Right lobe of liver (tissue), 6 donors: ENCODE data around the gene C5orf15. TPM values are rescaled to one million over a fixed set of nuclear protein-coding genes. Genes with fewer than 3 reads are reported as not detected.
A peak's percentile ranks its signal among the peaks of the same experiment; 100 is the strongest.

Experiments
- ATAC-seq, 4 donors: fragments of 200-7000 bp; cut with Tn5 transposase; one replicate each; pipeline ENCODE4 v1.9.1; 2020; ENCODE audit warnings: mild to moderate bottlenecking in 4 of 4, moderate library complexity in 4 of 4
- DNase-seq, 3 donors: peaks; one replicate each; pipeline ENCODE4 v3.0.0-alpha.2; 2020
- H3K27ac ChIP-seq, 3 donors: fragments of 200-600 bp; one replicate each; pipeline ENCODE4 v1.8.0; 2022
- H3K27me3 ChIP-seq, 2 donors: fragments of 200-600 bp; one replicate each; pipeline ENCODE4 v1.8.0; 2022
- H3K36me3 ChIP-seq, 4 donors: fragments of 200-600 bp; sonication (generic) in 1 of 4; one replicate each; pipeline versions ENCODE4 v1.5.1 to v1.8.0; 2017 to 2022; ENCODE audit warnings: control low read depth in 1 of 4
- H3K4me1 ChIP-seq, 4 donors: fragments of 200-600 bp; sonication (generic) in 1 of 4; one replicate each; pipeline versions ENCODE4 v1.5.1 to v1.8.0; 2017 to 2022; ENCODE audit warnings: control low read depth in 1 of 4
- H3K4me3 ChIP-seq, 3 donors: fragments of 200-600 bp; one replicate each; pipeline ENCODE4 v1.8.0; 2022
- H3K9me3 ChIP-seq, 4 donors: fragments of 200-600 bp; sonication (generic) in 1 of 4; one replicate each; pipeline versions ENCODE4 v1.5.1 to v1.8.0; 2017 to 2022; ENCODE audit warnings: control low read depth in 1 of 4
- POLR2A ChIP-seq: fragments of 450-650 bp; IDR thresholded peaks from one replicate; pipeline ENCODE4 v1.6.1; 2017; ENCODE audit warnings: antibody characterized with exemption, mild to moderate bottlenecking
- WGBS: methylation state at CpG from one replicate; pipeline ENCODE4 v1.1.6; 2018; ENCODE audit warnings: low coverage, low lambda C conversion rate; ENCODE audit not compliant: insufficient coverage; ENCODE audit errors: missing lambda C conversion rate; 5-methylcytosine and 5-hydroxymethylcytosine counted together
- intact Hi-C, 2 donors: fragments of 100-400 bp; cut with DNase I; formaldehyde crosslinking; loops; one replicate each; pipeline versions ENCODE4 v1.11.2 to v1.14.1; 2022
- total RNA-seq, 6 experiments: library from RNA; depleted of rRNA in 2 of 6; stranded (reverse); fragments of >200 nt in 2 of 6; fragmentation: NEBNext Ultra II Directional in 3 of 6; extraction: Animal tissue kit (Norgen Biotek cat#: 25700) in 3 of 6; gene quantifications; one replicate each; pipeline versions ENCODE4 v1.1.0 to v1.2.4, GENCODE V29; 2016 to 2023
- TF ChIP-seq, protein P1 (sequence below), 4 donors: fragments of 200-600 bp in 3 of 4; fragments of 450-650 bp in 1 of 4; IDR thresholded peaks; one replicate each; pipeline versions ENCODE4 v1.5.1 to v1.8.0; 2016 to 2022; ENCODE audit warnings: antibody characterized with exemption in 4 of 4, mild to moderate bottlenecking in 2 of 4
- donor health status: DM: no; HTN: yes; CAD: no.
- donor health status: DM: no; HTN: no; CAD: no.
- donor health status: DM: no; HTN: no; CAD: no.
- donor health status: DM: no; HTN: yes; CAD: no.
- donor health status: DM: no; HTN: yes; CAD: no.

C5orf15 gene
- total RNA-seq, 6 experiments from 2014 or later: 15.0 to 37.5 (median 24.4) TPM

DNA sequence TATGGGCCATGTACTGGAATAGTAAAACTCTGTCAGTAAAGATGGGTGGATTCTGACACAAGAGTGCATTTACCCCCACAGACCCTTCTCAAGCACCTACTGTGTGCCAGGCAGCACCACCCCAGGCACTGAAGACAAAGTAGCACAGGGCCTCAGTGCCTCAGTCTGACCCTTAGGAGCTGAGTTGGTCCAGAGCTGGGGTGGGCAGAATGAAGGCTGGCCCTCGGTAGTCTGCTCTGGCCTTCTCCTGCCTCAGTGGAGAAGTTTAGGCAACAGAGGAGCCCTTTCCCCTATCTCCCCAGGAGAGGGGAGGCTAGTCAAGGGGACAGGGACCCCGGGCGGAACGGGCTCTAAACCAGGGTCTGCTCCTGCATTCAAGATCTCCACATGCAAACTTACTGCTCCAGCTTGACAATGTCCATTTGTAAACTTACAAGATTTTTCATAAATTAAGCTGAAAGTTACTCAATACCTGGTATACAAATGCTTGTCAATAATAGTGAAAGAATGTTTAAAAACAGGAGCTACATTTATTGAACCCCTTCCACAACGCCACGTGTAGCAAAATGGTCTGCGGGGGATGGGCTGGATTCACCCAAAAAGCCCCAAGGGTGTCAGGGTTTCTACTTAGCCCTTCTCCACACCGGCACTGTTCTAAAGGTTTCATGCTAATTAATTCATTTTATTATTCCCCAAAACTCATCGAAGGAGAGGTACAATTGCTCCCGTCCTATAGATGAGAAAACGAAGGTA is 34.8 kb upstream of the C5orf15 start:
- intact Hi-C loops: no loop called here
- DNase-seq: no peak
- Histone ChIP-seq H3K4me3 (peak overlapping the region; percentile 83 to 95 (median 89)), H3K27me3 (no peaks in the 10 kb centered on the region), H3K9me3 (no peaks in the 10 kb centered on the region), H3K4me1 (peaks cover 0 to 44% (median 19%) of the 10 kb centered on the region in 4 donors), H3K36me3 (no peaks in the 10 kb centered on the region), H3K27ac (peak overlapping the region; percentile 97 to 98 (median 97))
- 3% methylated on average over 8 of the region's 11 CpGs for WGBS
- TF ChIP-seq, protein P1, sequence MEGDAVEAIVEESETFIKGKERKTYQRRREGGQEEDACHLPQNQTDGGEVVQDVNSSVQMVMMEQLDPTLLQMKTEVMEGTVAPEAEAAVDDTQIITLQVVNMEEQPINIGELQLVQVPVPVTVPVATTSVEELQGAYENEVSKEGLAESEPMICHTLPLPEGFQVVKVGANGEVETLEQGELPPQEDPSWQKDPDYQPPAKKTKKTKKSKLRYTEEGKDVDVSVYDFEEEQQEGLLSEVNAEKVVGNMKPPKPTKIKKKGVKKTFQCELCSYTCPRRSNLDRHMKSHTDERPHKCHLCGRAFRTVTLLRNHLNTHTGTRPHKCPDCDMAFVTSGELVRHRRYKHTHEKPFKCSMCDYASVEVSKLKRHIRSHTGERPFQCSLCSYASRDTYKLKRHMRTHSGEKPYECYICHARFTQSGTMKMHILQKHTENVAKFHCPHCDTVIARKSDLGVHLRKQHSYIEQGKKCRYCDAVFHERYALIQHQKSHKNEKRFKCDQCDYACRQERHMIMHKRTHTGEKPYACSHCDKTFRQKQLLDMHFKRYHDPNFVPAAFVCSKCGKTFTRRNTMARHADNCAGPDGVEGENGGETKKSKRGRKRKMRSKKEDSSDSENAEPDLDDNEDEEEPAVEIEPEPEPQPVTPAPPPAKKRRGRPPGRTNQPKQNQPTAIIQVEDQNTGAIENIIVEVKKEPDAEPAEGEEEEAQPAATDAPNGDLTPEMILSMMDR (IDR thresholded peaks at IDR 0.05): no peak
- no peak for TF ChIP-seq POLR2A
- no peak for ATAC-seq

DNA sequence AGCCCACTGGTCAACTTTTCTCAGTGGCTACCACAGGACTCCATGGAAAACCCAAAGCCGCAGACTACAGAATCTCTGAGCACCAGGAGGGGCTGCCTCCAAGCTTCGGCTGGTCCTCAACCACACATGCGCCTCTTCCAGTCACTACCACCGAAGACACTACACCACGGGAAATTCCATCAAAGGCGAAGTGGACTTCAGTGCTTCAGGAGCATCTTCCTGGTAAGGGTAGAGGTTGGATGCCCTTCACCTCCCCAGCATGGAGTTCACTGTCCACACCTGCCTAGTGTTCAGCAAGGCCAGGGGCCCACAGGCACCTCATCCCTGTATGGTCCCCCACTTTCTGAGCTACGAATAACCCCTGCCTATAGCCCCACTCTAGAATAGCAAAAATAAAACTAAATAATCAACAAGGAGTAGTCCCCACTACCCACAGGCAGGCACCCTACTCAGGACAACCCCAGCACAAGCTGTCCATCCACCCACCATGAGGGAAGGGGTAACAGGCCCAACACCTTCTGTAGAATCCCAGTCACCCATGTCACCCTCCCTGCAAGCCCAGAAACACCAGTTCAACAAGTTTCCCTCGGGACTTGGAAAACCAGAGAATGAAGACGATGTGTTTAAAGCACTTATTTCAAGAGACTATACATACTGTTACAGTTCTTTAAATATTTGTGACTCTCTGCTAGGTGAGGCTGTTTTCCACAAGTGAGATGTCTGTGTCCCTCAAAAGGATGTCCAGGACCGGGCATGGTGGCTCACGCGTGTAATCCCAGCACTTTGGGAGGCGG is 33.7 kb upstream of the C5orf15 start:
- Histone ChIP-seq H3K4me3 (no peak overlapping the region), H3K27ac (no peak overlapping the region), H3K36me3 (no peaks in the 10 kb centered on the region), H3K9me3 (no peaks in the 10 kb centered on the region), H3K27me3 (no peaks in the 10 kb centered on the region), H3K4me1 (peaks cover 0 to 45% (median 19%) of the 10 kb centered on the region in 4 donors)
- intact Hi-C loops: no loop called here
- ATAC-seq (no peak), DNase-seq (no peak)
- TF ChIP-seq POLR2A: no peak
- TF ChIP-seq, protein P1 (IDR thresholded peaks at IDR 0.05): no peak
- WGBS: 93% methylated on average over 8 of the region's 13 CpGs

DNA sequence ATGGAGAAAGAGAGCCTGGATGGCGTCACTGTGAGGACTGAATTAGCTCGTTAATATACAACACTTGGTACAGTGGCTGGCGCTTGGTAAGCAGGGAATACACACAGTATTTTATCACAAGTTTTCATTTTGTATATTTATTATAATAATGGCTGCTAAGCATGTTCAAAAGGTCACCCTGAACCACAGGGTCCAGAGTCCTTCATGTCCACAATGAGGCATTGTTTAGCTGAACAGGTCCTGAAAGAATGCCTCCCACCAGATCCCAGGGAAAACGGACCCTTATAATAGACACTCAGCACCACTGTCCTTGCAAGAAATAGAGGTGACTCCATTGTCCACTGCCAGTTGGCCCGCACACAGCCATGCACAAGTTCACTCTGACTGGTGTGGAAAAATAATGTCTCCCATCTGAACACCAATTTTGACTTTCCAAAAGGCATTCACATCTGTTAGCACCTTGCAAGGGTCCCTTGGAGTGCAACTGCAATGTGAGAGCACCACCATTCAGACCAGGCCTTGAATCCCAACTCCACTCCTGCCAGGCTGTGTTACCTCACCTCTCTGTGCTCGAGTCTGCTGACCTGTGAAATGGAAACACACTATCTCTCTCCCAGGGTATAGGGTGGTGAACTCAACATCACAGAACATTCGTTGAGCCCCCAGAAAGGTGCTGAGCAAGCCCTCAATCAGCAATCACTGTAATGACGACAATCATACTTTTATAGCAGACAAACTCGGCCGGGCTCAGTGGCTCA is 32.5 kb upstream of the C5orf15 start:
- intact Hi-C loops: no loop called here
- no peak for TF ChIP-seq POLR2A
- TF ChIP-seq, protein P1 (IDR thresholded peaks at IDR 0.05): no peak
- no peaks in the 10 kb centered on the region for H3K27me3 ChIP-seq
- H3K27ac ChIP-seq: no peak overlapping the region
- no peaks in the 10 kb centered on the region for H3K36me3 ChIP-seq
- no peaks in the 10 kb centered on the region for H3K9me3 ChIP-seq
- WGBS: 83% methylated on average over 9 of the region's 10 CpGs
- DNase-seq (no peak), ATAC-seq (no peak)
- H3K4me1 ChIP-seq: peaks cover 0 to 53% (median 25%) of the 10 kb centered on the region in 4 donors
- H3K4me3 ChIP-seq: no peak overlapping the region

DNA sequence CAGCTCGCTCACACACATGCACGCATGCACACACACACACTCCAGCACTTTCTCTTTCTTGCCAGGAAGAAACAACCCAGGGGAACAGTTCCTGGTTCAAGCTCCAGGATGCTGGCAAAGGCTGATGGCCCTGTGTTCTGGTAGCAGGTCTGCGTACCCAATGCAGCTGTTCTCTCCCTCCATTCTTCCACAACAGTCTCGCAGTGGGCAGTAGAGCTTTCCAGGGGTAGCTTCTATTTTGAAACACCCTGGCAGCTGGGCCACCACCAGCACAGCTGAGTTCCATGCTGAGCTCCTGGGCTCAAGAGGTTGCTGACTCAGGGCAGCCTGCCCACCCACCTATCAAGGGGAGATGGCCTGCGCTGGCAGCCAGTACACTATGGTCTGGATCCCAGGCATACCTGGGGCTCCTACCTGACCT is 31.7 kb upstream of the C5orf15 start:
- no peak overlapping the region for H3K27ac ChIP-seq

More for the DNA sequence above, 31.7 kb upstream of the C5orf15 start:
- 17% methylated on average over 1 of the region's 5 CpGs for WGBS
- intact Hi-C loops: no loop called here
- no peaks in the 10 kb centered on the region for H3K27me3 ChIP-seq
- DNase-seq (no peak), ATAC-seq (no peak)
- H3K4me3 ChIP-seq: no peak overlapping the region
- H3K9me3 ChIP-seq: no peaks in the 10 kb centered on the region
- peaks cover 0 to 58% (median 25%) of the 10 kb centered on the region in 4 donors for H3K4me1 ChIP-seq
- TF ChIP-seq, protein P1 (IDR thresholded peaks at IDR 0.05): no peak
- no peak for TF ChIP-seq POLR2A
- no peaks in the 10 kb centered on the region for H3K36me3 ChIP-seq
